Activated naive CD8-positive, alpha-beta T cell treated with anti-CD3 and anti-CD28 coated beads, Interleukin-2, amount 50 U/mL, for 24 hours (primary cell): ENCODE measurements around the gene C6orf58.
"Not testable (repeated sequence)": the region's sequence is repeated elsewhere in the genome, so short reads cannot be mapped to it uniquely, and the experiment has no call there.

Experiments
- ATAC-seq: fragments of 150-1000 bp; cut with Tn5 transposase; one replicate; pipeline ENCODE4 v1.10.0; 2021
- DNase-seq: peaks from one replicate; pipeline ENCODE4 v3.0.0; 2021
- H3K27ac Mint-ChIP-seq: one replicate; pipeline ENCODE4 v1.8.0; 2021; ENCODE audit warnings: mild to moderate bottlenecking, mixed read lengths
- H3K27me3 Mint-ChIP-seq: one replicate; pipeline ENCODE4 v1.8.0; 2021; ENCODE audit warnings: mixed read lengths
- H3K36me3 Mint-ChIP-seq: one replicate; pipeline ENCODE4 v1.8.0; 2021; ENCODE audit warnings: low read depth, mixed read lengths
- H3K4me1 Mint-ChIP-seq: one replicate; pipeline ENCODE4 v1.8.0; 2021; ENCODE audit warnings: mixed read lengths
- H3K4me3 Mint-ChIP-seq: one replicate; pipeline ENCODE4 v1.8.0; 2021; ENCODE audit warnings: mild to moderate bottlenecking, moderate library complexity, mixed read lengths
- H3K9me3 Mint-ChIP-seq: one replicate; pipeline ENCODE4 v1.8.0; 2021; ENCODE audit warnings: mixed read lengths

Gene C6orf58

DNA sequence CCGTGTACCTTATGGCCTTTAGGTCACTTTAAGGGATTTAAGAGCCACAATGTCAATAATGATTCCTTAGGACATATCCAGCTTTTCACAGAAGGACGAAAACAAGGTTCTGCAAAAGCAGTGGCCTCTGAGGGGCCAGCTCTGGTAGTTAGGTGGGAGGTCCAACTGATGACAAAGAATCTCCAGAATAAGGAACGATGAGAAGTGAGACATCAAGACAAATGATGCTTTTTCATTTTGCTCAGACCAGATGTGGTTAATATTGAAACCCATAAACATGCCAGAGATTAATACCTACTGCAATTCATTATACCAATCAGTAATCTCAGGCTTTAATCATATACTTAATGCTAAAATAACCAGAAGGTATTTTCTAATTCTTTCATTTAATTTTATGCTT lies 1.9 kb downstream of the C6orf58 start:
- Mint-ChIP-seq H3K4me3 (no peak overlapping the region), H3K4me1 (no peaks in the 10 kb centered on the region), H3K36me3 (no peaks in the 10 kb centered on the region), H3K9me3 (no peaks in the 10 kb centered on the region), H3K27me3 (peaks cover 7% of the 10 kb centered on the region), H3K27ac (no peak overlapping the region)
- no peak for DNase-seq
- ATAC-seq, result peak; percentile 43

DNA sequence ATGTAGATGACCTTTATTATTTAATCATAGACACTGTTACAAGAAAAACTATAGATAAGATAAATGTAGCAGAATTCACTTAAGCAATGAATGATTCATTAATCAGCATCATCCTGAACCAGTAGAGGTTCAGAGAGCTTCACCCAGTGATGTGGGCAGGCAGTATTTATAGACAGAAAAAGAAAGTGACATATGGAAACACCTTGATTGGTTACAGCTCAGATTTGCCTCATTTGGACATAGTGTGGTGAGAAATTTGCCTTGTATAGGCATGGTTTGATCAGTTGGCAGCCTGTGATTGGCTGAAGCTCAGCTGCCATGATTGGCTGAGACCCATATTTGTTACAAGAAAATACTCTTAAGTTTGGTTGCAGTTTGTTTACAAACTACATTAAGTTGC lies 4.6 kb downstream of the C6orf58 start:
- H3K4me3 Mint-ChIP-seq, result no peak overlapping the region
- peaks cover 5% of the 10 kb centered on the region for H3K27me3 Mint-ChIP-seq
- ATAC-seq, result peak; percentile 49
- H3K36me3 Mint-ChIP-seq, result no peaks in the 10 kb centered on the region
- no peak for DNase-seq
- H3K4me1 Mint-ChIP-seq, result no peaks in the 10 kb centered on the region
- no peak overlapping the region for H3K27ac Mint-ChIP-seq
- no peaks in the 10 kb centered on the region for H3K9me3 Mint-ChIP-seq

DNA sequence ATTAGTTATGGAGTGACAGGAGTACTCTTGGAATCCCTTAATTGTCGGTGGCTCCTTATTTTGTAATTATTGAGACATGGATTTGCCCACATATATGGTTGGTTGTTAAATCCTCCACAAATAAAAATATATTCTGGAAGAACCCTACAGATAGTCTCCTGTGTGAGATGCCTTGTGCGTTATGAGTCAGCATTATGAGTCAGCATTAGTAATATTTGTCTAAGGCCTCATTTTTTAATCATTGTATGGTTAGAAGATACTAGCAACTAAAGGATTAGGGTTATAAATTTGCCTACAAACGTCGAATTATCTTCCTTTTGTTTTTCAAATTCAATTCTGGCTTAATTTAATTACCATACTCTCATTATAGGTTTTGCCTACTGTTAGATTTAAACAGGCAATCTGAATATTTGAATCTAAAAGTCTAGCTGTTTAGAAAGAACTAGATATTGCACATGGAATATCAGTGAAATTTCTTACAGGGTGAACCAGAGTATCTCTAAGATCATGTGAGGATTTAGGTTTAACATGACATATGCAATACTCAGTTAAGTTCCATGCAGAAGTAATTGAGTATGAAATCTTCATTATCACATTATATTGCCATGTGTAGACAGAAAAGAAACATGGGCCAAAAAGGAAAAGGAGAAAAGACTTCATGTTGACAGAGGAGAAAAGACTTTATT lies 5.9 kb downstream of the C6orf58 start:
- DNase-seq (no peak), ATAC-seq (no peak)
- no peaks in the 10 kb centered on the region for H3K36me3 Mint-ChIP-seq

DNA sequence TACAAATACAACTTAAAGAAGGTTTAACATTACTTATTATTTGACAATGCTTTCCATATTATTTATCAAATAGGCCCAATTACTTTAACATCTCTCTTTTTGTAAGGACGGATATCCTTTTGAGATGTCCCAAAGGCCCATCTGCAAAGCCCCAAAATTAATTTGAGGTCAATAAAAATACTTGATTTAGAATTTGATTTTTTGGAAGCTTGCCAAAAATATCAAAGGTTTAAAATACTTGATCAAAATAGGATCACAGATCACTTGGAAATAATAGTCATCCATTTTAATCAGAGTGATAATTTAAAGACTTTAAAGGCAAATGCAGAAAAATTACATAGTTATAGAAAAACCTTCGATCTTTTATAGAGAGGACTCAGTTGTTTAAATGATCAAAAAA lies 8.1 kb downstream of the C6orf58 start:
- ATAC-seq, result no peak
- Mint-ChIP-seq H3K27ac (no peak overlapping the region), H3K9me3 (no peaks in the 10 kb centered on the region), H3K4me3 (no peak overlapping the region), H3K27me3 (peaks cover 1% of the 10 kb centered on the region), H3K4me1 (no peaks in the 10 kb centered on the region), H3K36me3 (no peaks in the 10 kb centered on the region)
- DNase-seq, result no peak

More for the DNA sequence above, 5.9 kb downstream of the C6orf58 start:
- no peak overlapping the region for H3K4me3 Mint-ChIP-seq
- H3K27me3 Mint-ChIP-seq, result peaks cover 5% of the 10 kb centered on the region
- H3K9me3 Mint-ChIP-seq, result no peaks in the 10 kb centered on the region
- no peak overlapping the region for H3K27ac Mint-ChIP-seq
- no peaks in the 10 kb centered on the region for H3K4me1 Mint-ChIP-seq

DNA sequence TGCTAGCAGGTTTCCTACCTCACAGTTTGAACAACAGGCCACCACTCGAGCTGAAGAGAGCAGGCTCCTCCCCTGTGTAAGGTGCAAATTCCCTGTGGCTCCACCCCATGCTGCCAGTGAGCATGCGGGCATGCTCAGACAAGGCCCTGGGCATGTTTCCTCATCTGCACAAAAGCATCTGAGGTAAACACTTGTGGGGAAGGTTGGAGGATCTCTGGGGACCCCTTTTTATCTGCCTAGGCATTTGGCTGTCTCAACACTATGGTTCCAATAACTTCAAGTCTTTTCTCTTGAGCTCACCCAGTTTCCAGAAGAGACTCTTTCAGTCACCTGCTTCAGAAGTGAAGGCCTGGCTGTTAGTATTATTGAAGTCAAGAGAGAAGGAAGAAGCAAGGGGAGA lies 9.4 kb downstream of the C6orf58 start:
- DNase-seq (no peak), ATAC-seq (no peak)
- no peaks in the 10 kb centered on the region for H3K27me3 Mint-ChIP-seq
- no peaks in the 10 kb centered on the region for H3K4me1 Mint-ChIP-seq
- no peak overlapping the region for H3K27ac Mint-ChIP-seq
- no peaks in the 10 kb centered on the region for H3K36me3 Mint-ChIP-seq
- H3K9me3 Mint-ChIP-seq, result no peaks in the 10 kb centered on the region
- no peak overlapping the region for H3K4me3 Mint-ChIP-seq

DNA sequence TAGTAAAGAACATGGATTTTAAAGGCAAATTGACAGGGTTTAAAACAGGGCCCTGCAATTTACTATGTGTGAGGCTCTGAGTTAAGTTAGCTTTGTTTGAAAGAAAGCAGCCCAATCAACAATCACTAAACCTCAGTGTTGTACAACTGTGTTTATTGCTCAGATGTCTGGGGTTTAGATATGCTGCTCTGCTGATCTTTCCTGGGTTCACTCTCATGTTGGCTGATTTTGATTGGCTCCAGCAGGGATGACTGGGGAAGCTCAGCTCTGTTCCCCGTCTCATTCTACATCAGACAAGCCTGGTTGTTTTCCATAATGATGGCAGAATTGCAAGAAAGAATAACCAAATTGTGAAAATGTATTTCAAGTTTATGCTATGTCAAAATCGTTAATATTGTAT lies 10.9 kb downstream of the C6orf58 start:
- H3K4me1 Mint-ChIP-seq, result no peaks in the 10 kb centered on the region
- H3K27ac Mint-ChIP-seq, result no peak overlapping the region
- H3K4me3 Mint-ChIP-seq, result no peak overlapping the region
- no peaks in the 10 kb centered on the region for H3K27me3 Mint-ChIP-seq
- H3K36me3 Mint-ChIP-seq, result no peaks in the 10 kb centered on the region
- no peak for ATAC-seq
- no peaks in the 10 kb centered on the region for H3K9me3 Mint-ChIP-seq
- no peak for DNase-seq

DNA sequence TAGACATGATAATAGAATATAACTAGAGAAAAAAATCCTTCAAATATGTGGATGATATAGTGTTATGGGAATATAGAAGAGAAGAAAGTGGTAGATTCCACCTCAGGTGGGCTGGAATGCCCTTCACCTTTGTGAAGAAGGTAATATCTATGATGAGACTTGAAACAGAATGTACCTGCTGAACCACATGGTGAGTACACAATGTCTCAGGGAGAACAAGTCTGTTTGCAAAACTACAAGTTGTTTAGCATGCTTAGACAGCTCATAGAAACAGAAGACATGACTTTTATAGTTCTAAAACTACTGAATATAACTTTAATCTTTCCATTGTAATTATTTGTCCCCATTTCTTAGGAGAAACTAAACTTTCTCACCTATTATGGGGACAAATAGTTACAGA lies 12.2 kb downstream of the C6orf58 start:
- no peak overlapping the region for H3K4me3 Mint-ChIP-seq

DNA sequence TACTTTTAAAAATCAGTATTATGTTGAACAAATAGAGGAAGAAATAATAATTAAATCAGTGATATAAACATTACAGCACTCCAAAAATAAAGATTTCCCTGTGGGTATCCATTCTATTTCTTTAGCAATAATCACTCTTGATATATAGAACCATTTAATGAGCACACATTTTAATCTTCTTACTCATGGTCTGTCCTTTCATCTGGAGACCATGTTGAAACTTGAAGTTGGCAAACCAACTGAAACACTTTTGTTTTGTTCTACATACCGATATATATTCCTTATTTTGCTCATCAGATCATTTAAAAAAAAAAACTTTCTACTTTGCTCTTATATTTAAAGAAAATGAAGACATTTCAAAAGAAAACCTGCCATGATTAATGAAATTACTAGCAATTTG lies 13.4 kb downstream of the C6orf58 start:
- ATAC-seq (no peak), DNase-seq (no peak)
- no peaks in the 10 kb centered on the region for H3K9me3 Mint-ChIP-seq
- H3K36me3 Mint-ChIP-seq, result no peaks in the 10 kb centered on the region
- H3K4me3 Mint-ChIP-seq, result no peak overlapping the region
- no peak overlapping the region for H3K27ac Mint-ChIP-seq
- H3K4me1 Mint-ChIP-seq, result no peaks in the 10 kb centered on the region
- no peaks in the 10 kb centered on the region for H3K27me3 Mint-ChIP-seq

More for the DNA sequence above, 12.2 kb downstream of the C6orf58 start:
- Mint-ChIP-seq H3K27me3 (no peaks in the 10 kb centered on the region), H3K9me3 (no peaks in the 10 kb centered on the region), H3K36me3 (no peaks in the 10 kb centered on the region), H3K4me1 (no peaks in the 10 kb centered on the region), H3K27ac (no peak overlapping the region)
- no peak for ATAC-seq
- no peak for DNase-seq

DNA sequence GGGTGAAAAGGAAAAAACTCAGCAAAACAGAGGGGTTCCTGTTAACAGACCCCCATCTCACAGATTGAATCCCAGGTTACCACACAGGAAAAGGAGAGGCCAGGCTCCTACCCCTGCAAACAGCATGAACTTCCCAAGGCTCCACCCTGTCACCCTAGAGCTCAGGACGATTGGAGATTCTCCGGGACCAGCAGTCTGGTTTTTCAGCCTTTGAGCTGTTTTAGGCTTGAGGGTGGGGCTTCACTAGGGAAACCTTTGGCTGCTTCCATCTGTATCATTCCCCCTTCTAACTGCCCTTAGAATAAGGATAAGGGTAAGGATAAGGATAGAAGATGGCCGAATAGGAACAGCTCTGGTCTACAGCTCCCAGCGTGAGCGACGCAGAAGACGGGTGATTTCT lies 16.0 kb downstream of the C6orf58 start:
- Mint-ChIP-seq H3K9me3 (no peaks in the 10 kb centered on the region), H3K4me3 (no peak overlapping the region), H3K27me3 (no peaks in the 10 kb centered on the region), H3K36me3 (no peaks in the 10 kb centered on the region), H3K4me1 (no peaks in the 10 kb centered on the region), H3K27ac (no peak overlapping the region)
- no peak for ATAC-seq
- no peak for DNase-seq

DNA sequence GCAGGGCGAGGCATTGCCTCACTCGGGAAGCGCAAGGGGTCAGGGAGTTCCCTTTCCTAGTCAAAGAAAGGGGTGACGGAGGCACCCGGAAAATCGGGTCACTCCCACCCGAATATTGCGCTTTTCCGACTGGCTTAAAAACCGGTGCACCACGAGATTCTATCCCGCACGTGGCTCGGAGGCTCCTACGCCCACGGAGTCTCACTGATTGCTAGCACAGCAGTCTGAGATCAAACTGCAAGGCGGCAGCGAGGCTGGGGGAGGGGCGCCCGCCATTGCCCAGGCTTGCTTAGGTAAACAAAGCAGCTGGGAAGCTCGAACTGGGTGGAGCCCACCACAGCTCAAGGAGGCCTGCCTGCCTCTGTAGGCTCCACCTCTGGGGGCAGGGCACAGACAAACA lies 16.5 kb downstream of the C6orf58 start:
- not testable (repeated sequence) for H3K27ac Mint-ChIP-seq, H3K4me1 Mint-ChIP-seq, DNase-seq, H3K9me3 Mint-ChIP-seq, H3K36me3 Mint-ChIP-seq, H3K27me3 Mint-ChIP-seq, H3K4me3 Mint-ChIP-seq, ATAC-seq

DNA sequence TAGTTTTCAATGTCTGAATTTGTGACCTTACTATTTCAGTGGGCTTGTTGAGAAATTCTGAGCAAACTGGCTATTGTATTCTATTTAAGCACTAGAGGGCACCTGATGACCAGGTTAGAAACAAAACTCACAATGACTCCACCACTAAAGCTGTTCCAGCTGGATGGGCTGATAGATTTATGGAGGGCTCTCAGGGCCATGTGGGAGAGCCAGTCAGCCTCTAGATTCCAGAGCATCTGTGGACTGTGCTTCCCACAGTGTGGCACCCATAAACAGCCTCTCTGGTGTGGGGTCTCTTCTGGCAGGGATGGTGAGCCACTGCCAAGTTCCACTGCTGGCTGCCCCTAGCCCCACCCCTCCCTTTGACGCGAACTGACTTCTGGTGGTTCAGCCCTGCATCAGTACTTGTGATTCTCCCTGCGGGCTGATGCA lies 29.2 kb downstream of the C6orf58 start:
- no peaks in the 10 kb centered on the region for H3K36me3 Mint-ChIP-seq
- no peaks in the 10 kb centered on the region for H3K27me3 Mint-ChIP-seq
- H3K27ac Mint-ChIP-seq, result no peak overlapping the region
- H3K4me3 Mint-ChIP-seq, result no peak overlapping the region
- H3K9me3 Mint-ChIP-seq, result no peaks in the 10 kb centered on the region
- ATAC-seq, result peak; percentile 59
- H3K4me1 Mint-ChIP-seq, result no peaks in the 10 kb centered on the region
- DNase-seq, result no peak

DNA sequence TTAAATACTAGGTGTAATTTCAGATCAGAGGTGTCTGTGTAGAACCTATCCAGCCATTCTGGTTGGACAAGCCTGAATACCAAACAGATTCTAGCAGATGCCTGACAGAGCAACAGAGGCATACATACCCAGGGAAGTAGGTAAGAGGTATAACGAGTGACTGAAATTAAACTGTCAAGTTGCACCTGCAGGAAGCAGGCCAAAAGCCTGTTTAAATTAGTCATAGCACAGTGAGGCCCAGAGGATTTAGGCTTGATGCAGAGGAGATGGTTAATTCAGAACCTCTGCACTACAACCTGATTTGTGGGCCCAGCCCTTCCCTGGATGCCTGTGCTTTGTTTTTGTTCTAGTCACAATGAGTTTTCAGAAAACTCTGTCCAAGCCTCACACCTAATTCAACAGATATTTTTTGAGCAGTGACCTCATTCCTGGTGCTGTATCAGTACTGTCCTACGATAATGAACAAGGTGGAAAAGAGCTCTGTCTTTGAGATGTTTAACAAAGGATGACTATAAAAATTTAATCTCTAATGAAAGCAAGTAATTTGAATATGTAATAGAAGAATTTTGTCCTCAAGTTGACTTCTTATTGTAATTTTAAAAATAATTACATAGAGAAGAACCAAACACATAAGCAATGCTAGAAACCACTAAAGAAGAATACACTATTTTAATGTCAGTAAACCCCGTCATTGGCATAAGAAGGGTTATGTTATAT lies 31.7 kb downstream of the C6orf58 start:
- DNase-seq (no peak), ATAC-seq (no peak)
- no peaks in the 10 kb centered on the region for H3K27me3 Mint-ChIP-seq
- no peak overlapping the region for H3K4me3 Mint-ChIP-seq
- H3K27ac Mint-ChIP-seq, result no peak overlapping the region
- no peaks in the 10 kb centered on the region for H3K4me1 Mint-ChIP-seq
- no peaks in the 10 kb centered on the region for H3K9me3 Mint-ChIP-seq
- H3K36me3 Mint-ChIP-seq, result no peaks in the 10 kb centered on the region

DNA sequence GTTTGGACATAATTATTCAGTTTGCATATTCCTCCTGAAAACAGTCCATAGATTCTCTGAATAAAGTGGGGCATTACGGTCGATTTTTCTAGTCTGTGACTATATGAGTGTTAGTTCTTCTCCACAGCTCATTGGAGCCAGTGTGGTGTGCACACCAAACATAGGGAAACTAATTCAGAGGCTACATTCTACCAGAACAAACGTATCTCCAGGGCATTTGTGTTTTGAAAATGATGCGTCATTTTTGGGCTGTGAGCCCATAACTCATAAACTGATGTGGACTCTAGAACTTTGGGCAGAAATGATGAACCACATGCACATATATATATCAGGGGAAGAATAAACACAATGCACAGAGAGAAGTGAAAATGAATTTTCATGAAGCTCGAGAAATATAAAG lies 41.8 kb downstream of the C6orf58 start:
- ATAC-seq, result no peak
- Mint-ChIP-seq H3K36me3 (no peaks in the 10 kb centered on the region), H3K4me1 (no peaks in the 10 kb centered on the region), H3K9me3 (peaks cover 9% of the 10 kb centered on the region), H3K27me3 (no peaks in the 10 kb centered on the region), H3K4me3 (no peak overlapping the region), H3K27ac (no peak overlapping the region)
- DNase-seq, result no peak

DNA sequence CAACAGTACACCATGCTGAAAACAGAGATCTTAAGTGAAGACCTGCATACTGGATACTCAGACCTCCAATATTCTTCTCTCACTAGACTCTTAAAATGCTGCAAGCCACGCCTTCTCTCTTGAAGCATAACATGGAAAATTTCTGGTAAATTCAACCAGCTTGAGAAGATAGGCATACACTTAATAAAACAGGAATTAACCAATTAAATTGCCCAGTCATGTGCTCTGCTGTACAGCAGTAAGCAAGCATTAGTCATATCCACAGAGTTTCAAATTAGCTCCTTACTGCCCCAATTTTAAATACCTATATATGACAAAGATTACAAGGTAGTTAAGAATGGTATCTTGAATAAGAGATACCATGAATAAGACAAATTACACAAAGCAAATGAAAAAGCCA lies 53.8 kb downstream of the C6orf58 start:
- no peak for DNase-seq
- ATAC-seq, result no peak
- H3K27ac Mint-ChIP-seq, result no peak overlapping the region
- no peaks in the 10 kb centered on the region for H3K36me3 Mint-ChIP-seq
- no peaks in the 10 kb centered on the region for H3K4me1 Mint-ChIP-seq
- no peaks in the 10 kb centered on the region for H3K27me3 Mint-ChIP-seq
- no peak overlapping the region for H3K4me3 Mint-ChIP-seq
- H3K9me3 Mint-ChIP-seq, result no peaks in the 10 kb centered on the region

DNA sequence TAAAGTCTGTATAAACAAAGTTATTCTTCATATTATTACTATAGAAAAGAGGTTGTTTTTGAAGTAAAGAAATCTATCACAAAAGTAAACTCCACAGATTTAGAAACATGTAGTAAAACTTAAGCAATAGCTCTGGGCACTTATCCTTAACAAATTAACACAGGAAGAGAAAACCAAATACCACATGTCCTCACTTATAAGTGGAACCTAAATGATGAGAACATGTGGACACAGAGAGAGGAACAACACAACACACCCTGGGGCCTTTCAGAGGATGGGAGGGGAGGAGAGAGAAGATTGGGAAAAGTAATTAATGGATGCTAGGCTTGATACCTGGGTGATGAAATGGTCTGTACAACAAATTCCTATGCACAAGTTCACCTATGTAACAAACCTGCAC lies 57.2 kb downstream of the C6orf58 start:
- no peak overlapping the region for H3K4me3 Mint-ChIP-seq
- DNase-seq (no peak), ATAC-seq (no peak)
- no peaks in the 10 kb centered on the region for H3K9me3 Mint-ChIP-seq
- no peak overlapping the region for H3K27ac Mint-ChIP-seq
- no peaks in the 10 kb centered on the region for H3K36me3 Mint-ChIP-seq
- no peaks in the 10 kb centered on the region for H3K4me1 Mint-ChIP-seq
- no peaks in the 10 kb centered on the region for H3K27me3 Mint-ChIP-seq
